Activated naive CD4-positive, alpha-beta T cell treated with anti-CD3 and anti-CD28 coated beads, Interleukin-2, amount 50 U/mL, for 72 hours (primary cell): ENCODE results near the gene ZMYND8. TPM values are rescaled to one million over a fixed set of nuclear protein-coding genes. Genes with fewer than 3 reads are reported as not detected.
"Not testable (repeated sequence)": the region's sequence is repeated elsewhere in the genome, so short reads cannot be mapped to it uniquely, and the experiment has no call there.

Source experiments
- ATAC-seq, 2 donors: fragments of 150-1000 bp; cut with Tn5 transposase; 2 replicates each; pipeline ENCODE4 v1.10.0; 2021; ENCODE audit warnings: mild to moderate bottlenecking in 2 of 2, moderate library complexity in 2 of 2
- DNase-seq, 2 donors: peaks; one replicate each; pipeline ENCODE4 v3.0.0; 2021 to 2022; ENCODE audit warnings: low spot score in 2 of 2
- H3K27ac Mint-ChIP-seq, 2 donors: one replicate each; pipeline ENCODE4 v1.8.0; 2022; ENCODE audit warnings: mild to moderate bottlenecking in 2 of 2, mixed read lengths in 2 of 2
- H3K36me3 Mint-ChIP-seq, 2 donors: one replicate each; pipeline ENCODE4 v1.8.0; 2022; ENCODE audit warnings: mixed read lengths in 2 of 2
- H3K9me3 Mint-ChIP-seq, 2 donors: one replicate each; pipeline ENCODE4 v1.8.0; 2022; ENCODE audit warnings: mixed read lengths in 2 of 2
- total RNA-seq, 2 donors: library from RNA; stranded (reverse); gene quantifications; one replicate each; pipeline ENCODE4 v1.2.3, GENCODE V29; 2022

ZMYND8 gene
- total RNA-seq, 2 donors from 2014 or later, result 35.7 to 46.4 TPM

GRCh38 chr20:47212606-47213207, 143.8 kb downstream of the ZMYND8 start:
- H3K27ac Mint-ChIP-seq, result no peak overlapping the region
- H3K36me3 Mint-ChIP-seq, result peaks cover 5 to 13% of the 10 kb centered on the region in 2 donors
- no peak for DNase-seq
- ATAC-seq, result no peak
- H3K9me3 Mint-ChIP-seq, result no peaks in the 10 kb centered on the region

DNA sequence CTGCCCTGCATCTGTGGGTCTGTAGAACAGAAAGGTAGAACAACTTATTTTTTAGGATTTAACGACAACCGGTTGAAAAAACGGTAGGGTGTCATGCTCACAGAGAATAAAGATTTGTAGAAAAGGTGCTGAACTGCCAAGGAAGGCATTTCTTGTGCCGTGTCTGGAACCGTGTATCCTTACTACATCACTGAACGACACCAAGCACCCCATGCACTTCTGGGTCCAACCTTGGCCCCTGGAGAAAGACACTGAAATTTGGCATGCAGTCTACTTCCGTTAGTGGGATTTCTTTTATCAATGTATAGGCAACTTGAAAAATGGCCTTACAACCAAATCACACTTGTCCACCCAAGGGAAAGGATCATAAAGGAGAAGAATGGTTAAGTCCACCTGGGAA, 145.5 kb downstream of the ZMYND8 start:
- no peak for ATAC-seq
- peaks cover 0 to 12% of the 10 kb centered on the region in 2 donors for H3K36me3 Mint-ChIP-seq
- H3K27ac Mint-ChIP-seq, result no peak overlapping the region
- no peak for DNase-seq
- H3K9me3 Mint-ChIP-seq, result no peaks in the 10 kb centered on the region

DNA sequence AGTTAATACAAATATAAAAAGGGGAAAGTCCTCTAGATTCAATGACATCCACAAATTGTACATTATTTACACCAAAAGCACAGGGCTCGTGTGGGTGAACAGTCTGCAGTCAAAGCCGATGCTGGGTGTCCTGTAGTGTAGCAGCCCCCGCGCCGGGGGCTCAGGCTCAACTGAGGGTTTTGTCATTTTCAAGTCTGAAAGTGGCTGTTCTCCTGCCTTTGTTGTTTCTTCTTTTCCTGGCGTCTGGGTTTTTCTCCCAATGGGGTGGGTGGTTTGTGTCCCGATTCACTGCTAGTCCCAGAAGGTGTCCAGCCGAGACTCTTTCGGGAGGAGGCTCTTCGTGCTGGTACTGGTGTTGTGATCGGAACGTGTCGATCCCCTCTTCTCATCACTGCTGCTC, 146.0 kb downstream of the ZMYND8 start:
- H3K9me3 Mint-ChIP-seq, result no peaks in the 10 kb centered on the region

DNA sequence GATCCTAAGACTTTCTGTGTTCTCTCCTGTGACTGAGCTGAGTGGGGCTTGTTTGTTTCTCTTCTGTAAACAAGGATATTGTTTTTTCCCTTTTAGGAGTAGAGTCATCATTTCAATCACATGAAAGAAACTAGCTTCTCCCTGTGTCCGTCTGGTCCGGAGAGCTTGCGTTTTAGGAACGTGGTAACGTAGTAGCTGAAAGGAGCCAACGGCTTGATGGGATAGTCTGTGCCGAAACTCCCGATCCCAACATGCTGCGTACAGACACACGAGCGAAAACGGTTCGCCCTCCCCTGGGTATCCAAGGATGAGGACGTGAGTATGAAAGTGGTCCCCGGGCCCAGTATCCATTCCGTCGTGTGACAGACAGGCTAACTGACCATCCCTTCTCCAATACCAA, 146.5 kb downstream of the ZMYND8 start:
- Mint-ChIP-seq H3K9me3 (no peaks in the 10 kb centered on the region), H3K36me3 (peaks cover 0 to 6% of the 10 kb centered on the region in 2 donors), H3K27ac (peak overlapping the region in 1 of 2 donors; percentile 41)
- no peak for ATAC-seq
- DNase-seq, result no peak

More for the DNA sequence above, 146.0 kb downstream of the ZMYND8 start:
- H3K36me3 Mint-ChIP-seq, result peaks cover 0 to 7% of the 10 kb centered on the region in 2 donors
- H3K27ac Mint-ChIP-seq, result no peak overlapping the region
- no peak for ATAC-seq
- DNase-seq, result no peak

- ATAC-seq (no peak), DNase-seq (no peak)
- H3K36me3 Mint-ChIP-seq, result peaks cover 0 to 6% of the 10 kb centered on the region in 2 donors
- H3K9me3 Mint-ChIP-seq, result no peaks in the 10 kb centered on the region
- H3K27ac Mint-ChIP-seq, result no peak overlapping the region
Measured at GRCh38 chr20:47208534-47209174, 147.8 kb downstream of the ZMYND8 start.

DNA sequence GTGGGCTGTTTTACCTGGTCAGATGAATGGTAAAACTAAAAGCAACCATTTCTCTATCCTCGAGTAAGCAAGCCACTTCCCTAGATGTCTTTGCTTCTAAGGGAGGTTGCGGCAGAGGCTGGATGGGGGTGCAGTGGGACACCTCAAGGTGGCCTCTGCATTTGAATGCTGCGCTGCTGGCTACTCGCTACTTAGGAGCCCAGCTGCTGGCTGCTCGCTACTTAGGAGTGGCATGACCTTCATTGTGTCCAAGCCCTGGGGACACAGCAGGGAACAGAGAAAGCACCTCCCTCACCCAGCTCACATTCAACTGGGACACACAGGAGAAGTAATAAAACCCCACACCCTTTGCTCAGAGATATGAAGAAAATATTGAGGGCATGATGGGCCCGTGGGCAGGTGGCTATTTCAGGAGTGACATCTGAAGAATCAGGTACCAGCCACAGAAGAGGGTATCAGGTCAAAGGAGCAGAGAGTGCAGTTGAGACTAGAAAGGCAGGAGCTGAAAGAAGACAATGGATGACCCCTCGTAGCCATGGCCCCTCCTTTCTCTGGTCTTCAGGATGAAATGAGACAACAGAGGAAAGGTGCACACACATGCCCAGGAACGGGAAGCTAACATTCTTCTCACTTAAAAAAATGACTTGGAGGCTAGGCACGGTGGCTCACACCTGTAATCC, 149.4 kb downstream of the ZMYND8 start:
- ATAC-seq, result no peak
- no peaks in the 10 kb centered on the region for H3K9me3 Mint-ChIP-seq
- peaks cover 0 to 6% of the 10 kb centered on the region in 2 donors for H3K36me3 Mint-ChIP-seq
- DNase-seq, result no peak
- H3K27ac Mint-ChIP-seq, result no peak overlapping the region

- not testable (repeated sequence) for H3K27ac Mint-ChIP-seq, ATAC-seq, H3K36me3 Mint-ChIP-seq, DNase-seq, H3K9me3 Mint-ChIP-seq
Measured at GRCh38 chr20:47206552-47206951, 149.9 kb downstream of the ZMYND8 start.

- no peaks in the 10 kb centered on the region for H3K9me3 Mint-ChIP-seq
- H3K36me3 Mint-ChIP-seq, result peaks cover 0 to 6% of the 10 kb centered on the region in 2 donors
- peak in 1 of 2 donors; percentile 75 for DNase-seq
- peak in 1 of 2 donors; percentile 89 for ATAC-seq
- peak overlapping the region in 1 of 2 donors; percentile 87 for H3K27ac Mint-ChIP-seq
Measured at GRCh38 chr20:47205577-47206123, 150.8 kb downstream of the ZMYND8 start.

DNA sequence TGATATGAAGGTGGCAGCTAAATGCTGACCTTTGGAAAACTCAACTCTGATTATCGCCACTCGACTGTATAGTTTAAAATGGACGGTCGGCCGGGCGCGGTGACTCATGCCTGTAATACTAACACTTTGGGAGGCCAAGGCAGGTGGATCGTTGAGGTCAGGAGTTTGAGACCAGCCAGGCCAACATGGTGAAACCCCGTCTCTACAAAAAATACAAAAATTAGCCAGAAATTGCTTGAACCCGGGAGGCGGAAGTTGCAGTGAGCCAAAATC, 151.7 kb downstream of the ZMYND8 start:
- not testable (repeated sequence) for H3K27ac Mint-ChIP-seq, H3K36me3 Mint-ChIP-seq, DNase-seq, ATAC-seq, H3K9me3 Mint-ChIP-seq

DNA sequence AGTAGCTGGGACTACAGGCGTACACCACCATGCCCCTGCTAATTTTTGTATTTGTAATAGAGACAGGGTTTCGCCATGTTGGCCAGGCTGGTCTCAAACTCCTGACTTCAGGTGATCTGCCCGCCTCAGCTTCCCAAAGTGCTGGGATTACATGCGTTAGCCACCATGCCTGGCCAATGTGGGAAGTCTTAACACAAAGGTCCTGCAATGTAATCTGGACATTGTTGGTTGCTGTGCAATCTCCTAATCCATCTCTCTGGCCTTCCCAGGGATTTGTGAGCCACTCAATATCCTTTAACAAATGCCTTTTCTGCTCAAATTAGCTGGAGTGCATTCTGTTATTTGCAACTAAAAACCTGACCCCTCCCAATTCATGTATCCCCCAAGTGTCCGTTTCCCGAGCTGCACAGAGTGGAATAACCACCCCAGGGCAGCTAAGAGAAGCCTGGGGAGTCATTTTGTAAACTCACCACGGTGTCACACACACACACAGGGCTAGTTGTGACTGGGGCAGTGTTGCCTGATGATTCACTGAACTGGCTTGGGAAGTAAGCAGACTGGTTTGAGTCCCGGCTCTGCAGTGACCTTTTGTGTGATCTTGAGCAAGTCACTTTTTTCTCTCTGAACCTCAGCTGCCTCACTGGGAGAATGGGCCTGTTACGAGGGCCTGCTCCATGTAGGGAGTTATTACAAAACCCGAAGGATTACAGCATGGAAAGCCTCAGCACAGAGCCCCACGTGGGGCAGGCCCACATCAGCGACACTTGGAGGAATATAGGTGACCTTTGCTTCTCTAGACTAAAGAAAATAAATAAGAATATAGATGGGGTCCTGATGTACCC, 152.3 kb downstream of the ZMYND8 start:
- DNase-seq (no peak), ATAC-seq (peak in 1 of 2 donors; percentile 36)
- no peak overlapping the region for H3K27ac Mint-ChIP-seq
- H3K36me3 Mint-ChIP-seq, result no peaks in the 10 kb centered on the region
- no peaks in the 10 kb centered on the region for H3K9me3 Mint-ChIP-seq

DNA sequence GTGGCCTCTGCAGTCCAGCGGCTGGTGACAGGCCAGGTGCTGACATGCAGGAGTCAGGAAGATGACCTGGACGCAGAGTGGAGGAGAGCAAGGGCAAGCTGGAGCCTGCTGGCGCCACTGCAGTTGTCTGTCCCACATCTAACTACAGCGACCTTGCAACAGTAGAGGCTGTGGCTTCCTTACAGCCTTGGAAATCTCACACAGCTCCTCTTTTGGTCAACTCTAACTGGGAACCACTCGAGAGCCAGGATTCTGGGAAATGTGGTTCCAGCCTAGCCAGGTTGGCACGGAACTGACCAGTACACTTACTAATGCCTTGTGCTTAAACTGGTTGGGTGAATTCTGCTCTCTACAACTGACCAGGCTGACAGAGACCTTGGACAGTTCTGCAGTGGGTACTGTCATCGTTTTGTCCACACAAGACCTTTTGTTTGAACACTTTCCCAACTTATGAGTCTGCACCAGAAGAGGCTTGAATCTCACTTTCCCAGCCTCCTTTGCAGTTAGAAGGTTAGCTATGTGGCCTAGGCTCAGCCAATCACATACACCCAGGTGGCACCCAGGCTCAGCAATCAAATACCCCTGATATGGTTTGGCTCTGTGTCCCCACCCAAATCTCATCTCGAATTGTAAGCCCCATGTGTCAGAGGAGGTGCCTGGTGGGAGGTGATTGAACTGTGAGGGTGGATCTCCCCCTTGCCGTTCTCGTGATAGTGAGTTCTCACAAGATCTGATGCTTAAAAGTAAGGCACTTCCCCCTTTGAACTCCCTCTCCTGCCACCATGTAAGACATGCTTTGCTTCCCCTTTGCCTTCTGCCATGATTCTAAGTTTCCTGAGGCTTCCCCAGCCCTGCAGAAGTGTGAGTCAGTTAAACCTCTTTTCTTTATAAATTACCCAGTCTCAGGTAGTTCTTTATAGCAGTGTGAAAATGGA, 153.5 kb downstream of the ZMYND8 start:
- no peaks in the 10 kb centered on the region for H3K36me3 Mint-ChIP-seq
- H3K27ac Mint-ChIP-seq, result peak overlapping the region in 1 of 2 donors; percentile 7
- no peak for ATAC-seq
- DNase-seq, result no peak
- no peaks in the 10 kb centered on the region for H3K9me3 Mint-ChIP-seq

DNA sequence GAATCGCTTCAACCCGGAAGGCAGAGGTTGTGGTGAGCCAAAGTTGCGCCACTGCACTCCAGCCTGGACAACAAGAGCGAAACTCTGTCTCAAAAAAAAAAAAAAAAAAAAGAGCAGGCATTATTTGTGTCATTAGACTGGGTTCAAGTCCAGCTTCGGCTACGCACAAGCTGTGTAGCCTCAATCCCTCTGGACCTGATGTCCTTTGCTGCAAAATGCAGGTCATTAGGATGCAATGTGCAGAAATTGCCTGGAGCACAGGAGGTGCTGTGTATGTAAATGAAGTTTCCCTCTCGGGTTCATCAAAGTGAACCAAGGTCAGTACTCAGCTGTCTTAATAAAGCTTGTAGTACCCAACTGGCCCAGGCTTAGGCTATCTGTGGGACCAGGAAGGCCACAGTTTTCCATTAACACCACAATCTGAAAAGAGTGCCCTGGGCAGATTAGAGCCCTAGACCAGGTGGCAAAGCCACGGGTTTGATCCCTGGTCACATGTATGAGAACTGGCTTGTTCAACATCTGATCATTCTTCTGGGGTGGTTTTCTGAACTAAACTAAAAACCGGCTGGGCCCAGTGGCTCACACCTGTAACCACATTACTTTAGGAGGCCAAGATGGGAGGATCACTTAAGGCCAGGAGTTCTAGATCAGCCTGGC, 155.3 kb downstream of the ZMYND8 start:
- H3K36me3 Mint-ChIP-seq, result no peaks in the 10 kb centered on the region
- ATAC-seq, result no peak
- no peaks in the 10 kb centered on the region for H3K9me3 Mint-ChIP-seq
- H3K27ac Mint-ChIP-seq, result no peak overlapping the region
- DNase-seq, result no peak

- no peak overlapping the region for H3K27ac Mint-ChIP-seq
- no peak for DNase-seq
- H3K9me3 Mint-ChIP-seq, result no peaks in the 10 kb centered on the region
- H3K36me3 Mint-ChIP-seq, result no peaks in the 10 kb centered on the region
- ATAC-seq, result no peak
Measured at GRCh38 chr20:47198996-47199552, 157.4 kb downstream of the ZMYND8 start.

GRCh38 chr20:47198254-47198671, 158.2 kb downstream of the ZMYND8 start:
- Mint-ChIP-seq H3K27ac (peak overlapping the region; percentile 25 to 60), H3K9me3 (no peaks in the 10 kb centered on the region), H3K36me3 (no peaks in the 10 kb centered on the region)
- DNase-seq (peak in 1 of 2 donors; percentile 40), ATAC-seq (peak; percentile 92 to 95)
